H1 (cell line): ENCODE measurements around the gene SPHKAP. TPM values are rescaled to one million over a fixed set of nuclear protein-coding genes. Genes with fewer than 3 reads are reported as not detected.

Experiments used
- ATF2 ChIP-seq: IDR thresholded peaks from 2 replicates; pipeline ENCODE4 v1.6.1; 2012; ENCODE audit warnings: low read length, inconsistent platforms
- BCL11A ChIP-seq, 2 experiments: IDR thresholded peaks; one replicate each; pipeline ENCODE4 v1.6.1; 2011; ENCODE audit warnings: low read depth in 2 of 2, low read length in 2 of 2, mild to moderate bottlenecking in 2 of 2
- BRCA1 ChIP-seq: IDR thresholded peaks from 2 replicates; pipeline ENCODE4 v1.6.1; 2012; ENCODE audit warnings: low read depth, low read length, improper control_type of control experiment
- CHD2 ChIP-seq: IDR thresholded peaks from 2 replicates; pipeline ENCODE4 v1.6.1; 2012; ENCODE audit warnings: low read length, improper control_type of control experiment
- CHD7 ChIP-seq: fragments of 300-600 bp; sonication (generic); IDR thresholded peaks from 2 replicates; pipeline ENCODE4 v1.7.1; 2012; ENCODE audit warnings: low read length, moderate library complexity, mild to moderate bottlenecking, inconsistent platforms; ENCODE audit not compliant: insufficient replicate concordance
- E2F6 ChIP-seq: IDR thresholded peaks from 2 replicates; pipeline ENCODE4 v1.6.1; 2012; ENCODE audit warnings: inconsistent platforms
- JUND ChIP-seq: IDR thresholded peaks from 2 replicates; pipeline ENCODE4 v1.6.1; 2011; ENCODE audit warnings: mild to moderate bottlenecking, improper control_type of control experiment, low read length
- POLR2AphosphoS5 ChIP-seq: IDR thresholded peaks from 2 replicates; pipeline ENCODE4 v1.6.1; 2011; ENCODE audit warnings: low read depth, low read length
- RAD21 ChIP-seq, 2 experiments: IDR thresholded peaks in 1 of 2; conservative IDR thresholded peaks in 1 of 2; 2 replicates each; pipeline ENCODE4 v1.6.1; 2011; ENCODE audit warnings: low read depth in 2 of 2, low read length in 2 of 2, improper control_type of control experiment in 1 of 2, inconsistent platforms in 1 of 2, mild to moderate bottlenecking in 1 of 2, moderate library complexity in 1 of 2
- TAF1 ChIP-seq: IDR thresholded peaks from 2 replicates; pipeline ENCODE4 v1.6.1; 2011; ENCODE audit warnings: mild to moderate bottlenecking, low read depth, low read length
- polyA plus RNA-seq, 7 experiments: library from polyadenylated mRNA; depleted of rRNA in 3 of 7; stranded (reverse) in 5 of 7; unstranded in 2 of 7; fragments of >200 nt in 5 of 7; fragments of 200-250 nt in 2 of 7; gene quantifications; 1 replicate in 5 of 7; 2 replicates in 1 of 7; 4 replicates in 1 of 7; pipeline versions ENCODE4 v1.2.1 to v1.2.3, GENCODE V29; 2011 to 2013; ENCODE audit warnings: missing spikeins in 2 of 7, mixed read lengths in 2 of 7
- total RNA-seq: library from RNA; stranded (reverse); fragmentation: NEBNext Ultra II Directional; extraction: Animal tissue kit (Norgen Biotek cat#: 25700); gene quantifications from 2 replicates; pipeline ENCODE4 v1.2.1, GENCODE V29; 2021

The SPHKAP gene
- total and polyA plus RNA-seq, 2 of the 8 experiments (the other 6 are each of a cell fraction or from before 2014, with no cell fraction given), result 0.02 TPM; not detected in 1

GRCh38 chr2:228084717-228085116, 96.8 kb downstream of the SPHKAP start (continued):
- TF ChIP-seq CHD7, result no peak
- no peak for TF ChIP-seq POLR2AphosphoS5
- no peak for TF ChIP-seq BRCA1
- no peak for TF ChIP-seq JUND
- TF ChIP-seq E2F6, result no peak
- TF ChIP-seq ATF2, result no peak
- no peak for TF ChIP-seq TAF1
- TF ChIP-seq BCL11A (IDR thresholded peaks at IDR 0.05; ENCODE audit: low read depth in 2 of 2, low read length in 2 of 2), result no peak
- TF ChIP-seq CHD2, result no peak
- no peak for TF ChIP-seq RAD21 (IDR thresholded peaks at IDR 0.05 in 1 of 2, conservative IDR thresholded peaks at IDR 0.05 in 1 of 2; ENCODE audit: low read depth in 2 of 2, low read length in 2 of 2)
